K562 (cell line): ENCODE data around the gene MAB21L3. TPM values are rescaled to one million over a fixed set of nuclear protein-coding genes. Genes with fewer than 3 reads are reported as not detected.

ENCODE experiments used
- ATAC-seq: fragments of 200-7000 bp; cut with Tn5 transposase; 3 replicates; pipeline ENCODE4 v1.9.1; 2020; ENCODE audit warnings: moderate library complexity
- BruUV-seq: library from RNA; stranded (reverse); fragments of 400-500 nt; replicated peaks from 2 replicates; lab custom pipeline; 2021; lab: Mats Ljungman, UMichigan
- CTCF ChIA-PET: fragments of 300-600 bp; formaldehyde crosslinking; extraction: SDS; loops from one replicate; lab custom pipeline; 2021; ENCODE audit warnings: low intra/inter-chr PET ratio; lab: Yijun Ruan, JAX
- POLR2A ChIA-PET: fragments of 300-600, 350-650 bp; sonication (Branson Sonifier 250); formaldehyde crosslinking; extraction: SDS; loops from one replicate; lab custom pipeline; 2021; ENCODE audit warnings: antibody characterized with exemption, inconsistent platforms; lab: Yijun Ruan, JAX
- DNase-seq, 4 experiments: peaks; one replicate each; pipeline versions ENCODE4 v3.0.0 to v3.0.0-alpha.2; 2011 to 2018; ENCODE audit warnings: low spot score in 3 of 4, mixed read lengths in 3 of 4; ENCODE audit errors: extremely low read depth in 1 of 4
- FAIRE-seq: peaks from 2 replicates; lab custom pipeline; 2011; peaks lifted over from hg19 to GRCh38; lab: Jason Lieb, UNC
- H2AFZ ChIP-seq: 2 replicates; pipeline ENCODE4 v1.6.0; 2011; ENCODE audit warnings: low read depth, low read length, control low read depth, inconsistent platforms
- H3K27ac ChIP-seq: fragments of 200-600 bp; 3 replicates; pipeline ENCODE4 v1.8.0; 2011; ENCODE audit warnings: low read depth, mild to moderate bottlenecking, control low read depth, inconsistent platforms, low read length, moderate library complexity, mixed read lengths; ENCODE audit errors: extremely low read depth
- H3K27me3 ChIP-seq, 2 experiments: fragments of 300-600 bp in 1 of 2; 2 replicates in 1 of 2; 3 replicates in 1 of 2; pipeline versions ENCODE4 v1.6.0 to v1.8.0; 2011; ENCODE audit warnings: inconsistent platforms in 2 of 2, low read length in 2 of 2, mild to moderate bottlenecking in 1 of 2, mixed read lengths in 1 of 2, moderate library complexity in 1 of 2; ENCODE audit not compliant: control insufficient read depth in 2 of 2, insufficient read depth in 2 of 2
- H3K36me3 ChIP-seq: fragments of 300-600 bp; 3 replicates; pipeline ENCODE4 v1.8.0; 2011; ENCODE audit warnings: mild to moderate bottlenecking, low read length, inconsistent platforms; ENCODE audit not compliant: control insufficient read depth, insufficient read depth
- H3K4me1 ChIP-seq, 2 experiments: fragments of 200-600 bp in 1 of 2; replicated peaks in 1 of 2; 2 replicates in 1 of 2; 3 replicates in 1 of 2; pipeline versions ENCODE4 v1.5.1 to v1.8.0; 2011; ENCODE audit warnings: inconsistent platforms in 2 of 2, low read length in 2 of 2, mild to moderate bottlenecking in 1 of 2, mixed read lengths in 1 of 2, moderate library complexity in 1 of 2; ENCODE audit not compliant: control insufficient read depth in 2 of 2, insufficient read depth in 2 of 2
- H3K4me2 ChIP-seq: 2 replicates; pipeline ENCODE4 v1.6.1; 2011; ENCODE audit warnings: low read length, control low read depth, inconsistent platforms, mixed read lengths; ENCODE audit not compliant: insufficient read depth
- H3K4me3 ChIP-seq: fragments of 200-600 bp; sonication (generic), shearing (Covaris generic); 2 replicates; pipeline ENCODE4 v1.5.1; 2016; ENCODE audit warnings: control low read depth, inconsistent platforms
- H3K79me2 ChIP-seq: fragments of 200-600 bp; 3 replicates; pipeline ENCODE4 v1.8.0; 2011; ENCODE audit warnings: low read length, inconsistent platforms; ENCODE audit not compliant: control insufficient read depth, insufficient read depth
- H3K9ac ChIP-seq, 2 experiments: 2 replicates each; pipeline versions ENCODE4 v1.6.0 to v1.6.1; 2011; ENCODE audit warnings: low read depth in 2 of 2, low read length in 2 of 2, control low read depth in 1 of 2, inconsistent platforms in 1 of 2, mild to moderate bottlenecking in 1 of 2, mixed read lengths in 1 of 2; ENCODE audit not compliant: insufficient read depth in 1 of 2
- H3K9me1 ChIP-seq: one replicate; pipeline ENCODE4 v1.6.0; 2011; ENCODE audit warnings: inconsistent platforms, mild to moderate bottlenecking, low read length, moderate library complexity; ENCODE audit not compliant: control insufficient read depth, insufficient read depth
- H3K9me3 ChIP-seq: replicated peaks from 2 replicates; pipeline ENCODE4 v1.5.1; 2011; ENCODE audit warnings: low read depth, low read length, inconsistent platforms; ENCODE audit not compliant: control insufficient read depth, insufficient read depth
- H4K20me1 ChIP-seq: replicated peaks from 2 replicates; pipeline ENCODE4 v1.6.1; 2011; ENCODE audit warnings: low read length, inconsistent platforms, mixed read lengths; ENCODE audit not compliant: control insufficient read depth, insufficient read depth
- CEBPB ChIP-seq: fragments of 450-650 bp; IDR thresholded peaks from 2 replicates; pipeline ENCODE4 v1.6.1; 2016; ENCODE audit warnings: missing genetic modification characterization, missing compliant biosample characterization
- CREB3L1 ChIP-seq: fragments of 450-650 bp; IDR thresholded peaks from 2 replicates; pipeline ENCODE4 v1.6.1; 2014; ENCODE audit warnings: low read depth, mild to moderate bottlenecking, moderate library complexity, borderline replicate concordance
- CREBBP ChIP-seq: IDR thresholded peaks from one replicate; pipeline ENCODE4 v1.6.1; 2012; ENCODE audit warnings: low read depth, mild to moderate bottlenecking, control low read depth, inconsistent platforms, low read length
- E2F3 ChIP-seq: fragments of 250-450 bp; sonication (Bioruptor Pico); IDR thresholded peaks from 2 replicates; pipeline ENCODE4 v1.4.0; 2020; ENCODE audit warnings: mild to moderate bottlenecking
- EGR1 ChIP-seq: fragments of 450-650 bp; conservative IDR thresholded peaks from 2 replicates; pipeline ENCODE4 v1.6.1; 2017; ENCODE audit warnings: mild to moderate bottlenecking
- ELF4 ChIP-seq: fragments of 450-650 bp; formaldehyde crosslinking; IDR thresholded peaks from 2 replicates; pipeline ENCODE4 v1.4.0; 2022; ENCODE audit warnings: missing genetic modification characterization
- JUND ChIP-seq, 2 experiments: IDR thresholded peaks; 2 replicates in 1 of 2; 3 replicates in 1 of 2; pipeline ENCODE4 v1.6.1; 2011; ENCODE audit warnings: borderline replicate concordance in 2 of 2, low read depth in 2 of 2, low read length in 2 of 2, improper control_type of control experiment in 1 of 2, missing biosample characterization in 1 of 2, missing genetic modification characterization in 1 of 2, missing genetic modification reagents in 1 of 2
- KAT2B ChIP-seq: IDR thresholded peaks from one replicate; pipeline ENCODE4 v1.6.1; 2012; ENCODE audit warnings: low read depth, mild to moderate bottlenecking, control low read depth, inconsistent platforms, low read length, moderate library complexity
- MTA3 ChIP-seq: fragments of 450-650 bp; formaldehyde crosslinking; IDR thresholded peaks from 2 replicates; pipeline ENCODE4 v1.6.1; 2017; ENCODE audit warnings: mild to moderate bottlenecking, borderline replicate concordance
- NCOR1 ChIP-seq: fragments of 450-650 bp; IDR thresholded peaks from 2 replicates; pipeline ENCODE4 v1.6.1; 2016; ENCODE audit warnings: mild to moderate bottlenecking, moderate library complexity
- RBM25 ChIP-seq: fragments of 200-400 bp; formaldehyde crosslinking; IDR thresholded peaks from 2 replicates; pipeline ENCODE4 v1.6.1; 2018; ENCODE audit warnings: low read length, low read depth, moderate library complexity; ENCODE audit not compliant: severe bottlenecking
- SLC30A9 ChIP-seq: fragments of 250-450 bp; sonication (Bioruptor Pico); IDR thresholded peaks from 2 replicates; pipeline ENCODE4 v1.8.0; 2022; ENCODE audit warnings: mild to moderate bottlenecking, moderate library complexity
- TEAD1 ChIP-seq, 2 experiments: fragments of 450-650 bp in 1 of 2; sonication (generic) in 1 of 2; formaldehyde crosslinking; IDR thresholded peaks; 2 replicates each; pipeline versions ENCODE4 v1.4.0 to v1.8.0; 2020 to 2022; ENCODE audit warnings: mild to moderate bottlenecking in 2 of 2, missing genetic modification reagents in 1 of 2
- THRB ChIP-seq: fragments of 450-650 bp; formaldehyde crosslinking; conservative IDR thresholded peaks from 2 replicates; pipeline ENCODE4 v1.4.0; 2022; ENCODE audit warnings: mild to moderate bottlenecking, missing genetic modification characterization
- ZNF217 ChIP-seq: sonication (generic); formaldehyde crosslinking; IDR thresholded peaks from 2 replicates; pipeline ENCODE4 v1.8.0; 2022; ENCODE audit warnings: mild to moderate bottlenecking, missing genetic modification reagents
- ZNF280A ChIP-seq: fragments of 450-650 bp; IDR thresholded peaks from 2 replicates; pipeline ENCODE4 v1.6.1; 2018; ENCODE audit warnings: mild to moderate bottlenecking, low read depth; ENCODE audit not compliant: partially characterized antibody
- ZNF3 ChIP-seq: fragments of 250-450 bp; sonication (Bioruptor Pico); IDR thresholded peaks from 2 replicates; pipeline ENCODE4 v1.5.0; 2021; ENCODE audit warnings: mild to moderate bottlenecking, moderate library complexity
- WGBS: fragments of 100-300 bp; shearing (Covaris generic); methylation state at CpG from one replicate; pipeline ENCODE4 v1.1.6; 2016; ENCODE audit warnings: low coverage, mixed read lengths; ENCODE audit not compliant: insufficient coverage; ENCODE audit errors: missing lambda C conversion rate; 5-methylcytosine and 5-hydroxymethylcytosine counted together
- in situ Hi-C: fragments of 300-500 bp; cut with MboI; formaldehyde crosslinking; loops from 4 replicates; pipeline ENCODE4 v1.15.0; 2018; ENCODE audit warnings: inconsistent platforms, mixed read lengths
- intact Hi-C: fragments of 100-400 bp; cut with micrococcal nuclease; formaldehyde crosslinking; loops from 2 replicates; pipeline ENCODE4 v1.14.2; 2022
- polyA plus RNA-seq, 8 experiments: library from polyadenylated mRNA; depleted of rRNA in 4 of 8; stranded (reverse) in 5 of 8; unstranded in 3 of 8; fragments of >200 nt; fragmentation: Nextera tagmentation in 2 of 8; fragmentation: Illumina TruSeq in 1 of 8; extraction: Ambion mirVana in 2 of 8; extraction: Trizol in 1 of 8; gene quantifications; 2 replicates each; pipeline versions ENCODE4 v1.2.1 to v1.2.3, GENCODE V29; 2011 to 2014; ENCODE audit warnings: inconsistent platforms in 1 of 8, missing spikeins in 1 of 8
- total RNA-seq, 7 experiments: library from RNA; depleted of rRNA in 6 of 7; stranded (reverse); fragments of >200 nt in 6 of 7; fragmentation: Illumina TruSeq in 2 of 7; extraction: Trizol in 2 of 7; gene quantifications; 2 replicates each; pipeline versions ENCODE4 v1.2.1 to v1.2.3, GENCODE V29; 2011 to 2021; ENCODE audit warnings: low replicate concordance in 1 of 7

MAB21L3 gene
- total and polyA plus RNA-seq, 9 of the 15 experiments (the other 6 are each of a cell fraction or from before 2014, with no cell fraction given), result not detected

GRCh38 chr1:116167625-116168276 lies 56.6 kb downstream of the MAB21L3 start:
- H3K9ac ChIP-seq, result peak overlapping the region; percentile 45 to 84; a peak in 3 of 4 replicates
- CTCF ChIA-PET, result no interaction called here
- TF ChIP-seq EGR1, result peak; percentile 62
- TF ChIP-seq ZNF3 (CRISPR knock-in tag), result no peak
- no peak for TF ChIP-seq ZNF217
- TF ChIP-seq SLC30A9 (CRISPR knock-in tag), result no peak
- TF ChIP-seq CREBBP, result no peak
- TF ChIP-seq RBM25, result no peak
- no peak for TF ChIP-seq CEBPB (tag)
- TF ChIP-seq ZNF280A, result no peak
- no peak for TF ChIP-seq MTA3
- no peak for TF ChIP-seq JUND (IDR thresholded peaks at IDR 0.05; ENCODE audit: borderline replicate concordance, low read depth, low read length)
- no peak for TF ChIP-seq JUND (tag; IDR thresholded peaks at IDR 0.05; ENCODE audit: borderline replicate concordance, low read depth, low read length)
- no peak for TF ChIP-seq TEAD1 (CRISPR knock-in tag; IDR thresholded peaks at IDR 0.05)
- no peak for TF ChIP-seq NCOR1
- TF ChIP-seq E2F3, result no peak
- no peak for TF ChIP-seq KAT2B
- no peak for TF ChIP-seq CREB3L1
- TF ChIP-seq ELF4 (CRISPR knock-in tag), result peak; percentile 51; the same call in 1 of the 2 replicates
- 0 out of 2 replicates have a peak, but pooled peaks have one; percentile 39 for TF ChIP-seq THRB (CRISPR knock-in tag)

More at GRCh38 chr1:116167625-116168276, 56.6 kb downstream of the MAB21L3 start:
- H2AFZ ChIP-seq, result peak overlapping the region; percentile 90
- intact Hi-C loops (no loop called here), in situ Hi-C loops (no loop called here)
- no peak overlapping the region for H3K27ac ChIP-seq
- H3K9me1 ChIP-seq, result no peaks in the 10 kb centered on the region
- 12% methylated on average over 29 of the region's 35 CpGs for WGBS
- H3K79me2 ChIP-seq, result no peaks in the 10 kb centered on the region
- FAIRE-seq (no peak), DNase-seq (peak in 3 of 4 experiments; percentile 41 to 45 (median 44)), ATAC-seq (peak; percentile 55)
- peaks cover 14 to 49% of the 10 kb centered on the region in 2 experiments; a peak in 4 of 5 replicates for H3K27me3 ChIP-seq
- no peaks in the 10 kb centered on the region for H3K9me3 ChIP-seq
- no TSS peak for BruUV-seq
- no peaks in the 10 kb centered on the region for H4K20me1 ChIP-seq
- POLR2A ChIA-PET, result interaction anchor here (0.6 to 1.2 kb wide), 3 partner anchors 11 to 40 kb away, joined by 3 read pairs; no protein-coding TSS in a partner anchor
- no peaks in the 10 kb centered on the region; the same call in 2 of the 3 replicates for H3K36me3 ChIP-seq
- peak overlapping the region; percentile 73 for H3K4me2 ChIP-seq
- peaks cover 13 to 15% of the 10 kb centered on the region in 2 experiments for H3K4me1 ChIP-seq
- H3K4me3 ChIP-seq, result peak overlapping the region; percentile 44
